Smooth muscle cell (in vitro differentiated cells): ENCODE results near the gene UMAD1. TPM values are rescaled to one million over a fixed set of nuclear protein-coding genes. Genes with fewer than 3 reads are reported as not detected.

Experiments used
- DNase-seq: peaks from one replicate; lab custom pipeline; 2025; ENCODE audit not compliant: unreplicated experiment; lab: John Stamatoyannopoulos, UW
- H2AFZ ChIP-seq: fragments of 200-600 bp; sonication (generic); 2 replicates; pipeline ENCODE4 v1.6.0; 2016; ENCODE audit warnings: antibody characterized with exemption, low read depth, mild to moderate bottlenecking
- H3F3A ChIP-seq: fragments of 200-600 bp; sonication (generic); 2 replicates; pipeline ENCODE4 v1.6.0; 2017; ENCODE audit warnings: antibody characterized with exemption, low read depth
- H3K27ac ChIP-seq: fragments of 200-600 bp; sonication (generic); 2 replicates; pipeline ENCODE4 v1.5.1; 2016; ENCODE audit warnings: low read depth, mild to moderate bottlenecking
- H3K27me3 ChIP-seq: fragments of 200-600 bp; sonication (generic); 2 replicates; pipeline ENCODE4 v1.6.1; 2016; ENCODE audit warnings: low read depth, mild to moderate bottlenecking
- H3K36me3 ChIP-seq: fragments of 200-600 bp; sonication (generic); 2 replicates; pipeline ENCODE4 v1.5.1; 2016; ENCODE audit warnings: low read depth
- H3K4me1 ChIP-seq: fragments of 200-600 bp; sonication (generic); 2 replicates; pipeline ENCODE4 v1.5.1; 2016; ENCODE audit warnings: low read depth
- H3K4me2 ChIP-seq: fragments of 200-600 bp; sonication (generic); 2 replicates; pipeline ENCODE4 v1.6.0; 2016; ENCODE audit warnings: mild to moderate bottlenecking
- H3K4me3 ChIP-seq: fragments of 200-600 bp; sonication (generic); 2 replicates; pipeline ENCODE4 v1.5.1; 2016; ENCODE audit warnings: mild to moderate bottlenecking
- H3K79me2 ChIP-seq: fragments of 200-600 bp; sonication (generic); 2 replicates; pipeline ENCODE4 v1.6.0; 2016; ENCODE audit warnings: low read depth, mild to moderate bottlenecking
- H3K9ac ChIP-seq: fragments of 200-600 bp; sonication (generic); 2 replicates; pipeline ENCODE4 v1.6.0; 2016; ENCODE audit warnings: low read depth
- H3K9me3 ChIP-seq: fragments of 200-600 bp; sonication (generic); replicated peaks from 2 replicates; pipeline ENCODE4 v1.5.1; 2016; ENCODE audit warnings: low read depth
- H4K20me1 ChIP-seq: fragments of 200-600 bp; sonication (generic); 2 replicates; pipeline ENCODE4 v1.6.0; 2016; ENCODE audit warnings: low read depth
- CTCF ChIP-seq: fragments of 200-600 bp; sonication (generic); IDR thresholded peaks from 2 replicates; pipeline ENCODE4 v1.5.1; 2017; ENCODE audit warnings: borderline replicate concordance, mild to moderate bottlenecking, antibody characterized with exemption; ENCODE audit not compliant: insufficient read depth, poor library complexity, severe bottlenecking
- WGBS: methylation state at CpG from one replicate; pipeline ENCODE4 v1.1.7; 2016; ENCODE audit warnings: low lambda C conversion rate; 5-methylcytosine and 5-hydroxymethylcytosine counted together
- polyA plus RNA-seq: library from polyadenylated mRNA; unstranded; fragments of >200 nt; fragmentation: Nextera tagmentation; extraction: Ambion mirVana; gene quantifications from 2 replicates; pipeline ENCODE4 v1.2.1, GENCODE V29; 2016
- total RNA-seq: library from RNA; depleted of rRNA; stranded (reverse); fragments of >200 nt; gene quantifications from 2 replicates; pipeline ENCODE4 v1.2.3, GENCODE V29; 2014

The UMAD1 gene
- total and polyA plus RNA-seq, 2 experiments from 2014 or later, result 13.7 to 24.3 TPM

GRCh38 chr7:7830122-7830878 lies 189.7 kb downstream of the UMAD1 start:
- Histone ChIP-seq H3K9me3 (no peaks in the 10 kb centered on the region), H3K27me3 (no peaks in the 10 kb centered on the region), H3K4me1 (peaks cover 8% of the 10 kb centered on the region), H3K36me3 (no peaks in the 10 kb centered on the region), H3F3A (no peaks in the 10 kb centered on the region), H3K79me2 (no peaks in the 10 kb centered on the region), H3K9ac (no peak overlapping the region), H3K4me3 (no peak overlapping the region), H3K27ac (peak overlapping the region; percentile 72), H3K4me2 (no peak overlapping the region), H2AFZ (no peak overlapping the region), H4K20me1 (no peaks in the 10 kb centered on the region)
- TF ChIP-seq CTCF, result no peak
- DNase-seq, result no peak
- WGBS, result 67% methylated on average over 7 of the region's 7 CpGs

- WGBS, result 69% methylated on average over 5 of the region's 5 CpGs
- Histone ChIP-seq H3K4me2 (no peak overlapping the region), H3F3A (no peaks in the 10 kb centered on the region), H3K79me2 (no peaks in the 10 kb centered on the region), H4K20me1 (no peaks in the 10 kb centered on the region), H3K36me3 (no peaks in the 10 kb centered on the region), H3K27me3 (no peaks in the 10 kb centered on the region), H3K4me1 (peaks cover 8% of the 10 kb centered on the region), H3K9me3 (no peaks in the 10 kb centered on the region), H3K4me3 (no peak overlapping the region), H3K27ac (no peak overlapping the region), H2AFZ (no peak overlapping the region), H3K9ac (no peak overlapping the region)
- no peak for TF ChIP-seq CTCF
- DNase-seq, result no peak
These were observed 192.0 kb downstream of the UMAD1 start for GRCh38 chr7:7832518-7832917.

- Histone ChIP-seq H3K36me3 (no peaks in the 10 kb centered on the region), H3K4me3 (no peak overlapping the region), H3K9ac (no peak overlapping the region), H2AFZ (no peak overlapping the region), H3K4me2 (no peak overlapping the region), H4K20me1 (no peaks in the 10 kb centered on the region), H3K4me1 (peaks cover 8% of the 10 kb centered on the region), H3K27me3 (no peaks in the 10 kb centered on the region), H3F3A (no peaks in the 10 kb centered on the region), H3K79me2 (no peaks in the 10 kb centered on the region), H3K9me3 (no peaks in the 10 kb centered on the region), H3K27ac (no peak overlapping the region)
- TF ChIP-seq CTCF, result no peak
- no peak for DNase-seq
- WGBS, result 84% methylated on average over 4 of the region's 4 CpGs
These were observed 194.2 kb downstream of the UMAD1 start for GRCh38 chr7:7834761-7835160.

GRCh38 chr7:7841027-7841426 lies 200.5 kb downstream of the UMAD1 start:
- no peaks in the 10 kb centered on the region for H3K27me3 ChIP-seq
- no peaks in the 10 kb centered on the region for H3K79me2 ChIP-seq
- no peak overlapping the region for H3K9ac ChIP-seq
- H3K4me3 ChIP-seq, result no peak overlapping the region
- H2AFZ ChIP-seq, result no peak overlapping the region
- H3K4me2 ChIP-seq, result no peak overlapping the region
- H4K20me1 ChIP-seq, result no peaks in the 10 kb centered on the region
- TF ChIP-seq CTCF, result no peak
- H3F3A ChIP-seq, result no peaks in the 10 kb centered on the region
- no peak for DNase-seq
- H3K27ac ChIP-seq, result no peak overlapping the region
- H3K36me3 ChIP-seq, result no peaks in the 10 kb centered on the region
- no peaks in the 10 kb centered on the region for H3K9me3 ChIP-seq
- H3K4me1 ChIP-seq, result no peaks in the 10 kb centered on the region
- 93% methylated on average over 7 of the region's 7 CpGs for WGBS
